ENCODE results near the gene ST7. TPM values are rescaled to one million over a fixed set of nuclear protein-coding genes. Genes with fewer than 3 reads are reported as not detected.

The ST7 gene
- total RNA-seq, 1 donor from 2014 or later: 8.3 TPM

- ChIA-PET CTCF (no interaction called here), POLR2A (interaction anchor here (1.0 kb wide), 1 partner anchor 10 kb away, joined by 6 read pairs; no protein-coding TSS in a partner anchor)
- no peak overlapping the region for H3K4me3 Mint-ChIP-seq
- H3K36me3 Mint-ChIP-seq (ENCODE audit: low read depth): no peaks in the 10 kb centered on the region
- no peak for ATAC-seq (ENCODE audit: low read depth)
- no peak for DNase-seq
- intact Hi-C loops (cut with micrococcal nuclease): no loop called here
- no peaks in the 10 kb centered on the region for H3K9me3 Mint-ChIP-seq
- no peak for TF ChIP-seq CTCF (IDR thresholded peaks at IDR 0.05)
- no peaks in the 10 kb centered on the region for H3K27me3 Mint-ChIP-seq
- H3K27ac Mint-ChIP-seq: no peak overlapping the region
- no peaks in the 10 kb centered on the region for H3K4me1 Mint-ChIP-seq
Measured at GRCh38 chr7:116999311-116999710, 46.0 kb downstream of the ST7 start.

- no peak for TF ChIP-seq CTCF (IDR thresholded peaks at IDR 0.05)
- Mint-ChIP-seq H3K4me3 (no peak overlapping the region), H3K4me1 (no peaks in the 10 kb centered on the region), H3K9me3 (no peaks in the 10 kb centered on the region), H3K36me3 (ENCODE audit: low read depth) (no peaks in the 10 kb centered on the region), H3K27me3 (no peaks in the 10 kb centered on the region), H3K27ac (no peak overlapping the region)
- ChIA-PET CTCF (no interaction called here), POLR2A (no interaction called here)
- ATAC-seq (ENCODE audit: low read depth): no peak
- intact Hi-C loops (cut with micrococcal nuclease): loop anchor here (1.0 kb wide), 1 partner anchor 11 kb away; no protein-coding TSS in a partner anchor
- DNase-seq: no peak
Measured at GRCh38 chr7:117001283-117001682, 48.0 kb downstream of the ST7 start.

- ATAC-seq (ENCODE audit: low read depth) (no peak), DNase-seq (no peak)
- TF ChIP-seq CTCF (IDR thresholded peaks at IDR 0.05): no peak
- Mint-ChIP-seq H3K9me3 (no peaks in the 10 kb centered on the region), H3K27ac (no peak overlapping the region), H3K4me3 (no peak overlapping the region), H3K36me3 (ENCODE audit: low read depth) (no peaks in the 10 kb centered on the region), H3K27me3 (no peaks in the 10 kb centered on the region), H3K4me1 (peaks cover 16% of the 10 kb centered on the region)
- CTCF ChIA-PET: no interaction called here
- POLR2A ChIA-PET: no interaction called here
- intact Hi-C loops (cut with micrococcal nuclease): no loop called here
Measured at GRCh38 chr7:117004899-117005298, 51.6 kb downstream of the ST7 start.

GRCh38 chr7:117005449-117005848 is 52.1 kb downstream of the ST7 start:
- ChIA-PET CTCF (interaction anchor here (0.6 to 1.5 kb wide), 2 partner anchors 18 to 109 kb away, joined by 3 to 6 read pairs; no protein-coding TSS in a partner anchor), POLR2A (no interaction called here)
- Mint-ChIP-seq H3K27me3 (peaks cover 3% of the 10 kb centered on the region), H3K27ac (no peak overlapping the region), H3K36me3 (ENCODE audit: low read depth) (no peaks in the 10 kb centered on the region), H3K4me1 (peaks cover 21% of the 10 kb centered on the region), H3K9me3 (no peaks in the 10 kb centered on the region), H3K4me3 (no peak overlapping the region)
- DNase-seq (no peak), ATAC-seq (ENCODE audit: low read depth) (no peak)
- no peak for TF ChIP-seq CTCF (IDR thresholded peaks at IDR 0.05)
- intact Hi-C loops (cut with micrococcal nuclease): no loop called here

GRCh38 chr7:117006907-117007684 is 53.8 kb downstream of the ST7 start:
- intact Hi-C loops (cut with micrococcal nuclease): no loop called here
- ChIA-PET POLR2A (no interaction called here), CTCF (interaction anchor here (0.7 to 2.3 kb wide), 3 partner anchors 19 to 121 kb away, joined by 3 to 7 read pairs (median 4); no protein-coding TSS in a partner anchor)
- Mint-ChIP-seq H3K36me3 (ENCODE audit: low read depth) (no peaks in the 10 kb centered on the region), H3K4me1 (peaks cover 38% of the 10 kb centered on the region), H3K9me3 (no peaks in the 10 kb centered on the region), H3K4me3 (no peak overlapping the region), H3K27me3 (peaks cover 3% of the 10 kb centered on the region), H3K27ac (no peak overlapping the region)
- ATAC-seq (ENCODE audit: low read depth) (no peak), DNase-seq (no peak)
- TF ChIP-seq CTCF (IDR thresholded peaks at IDR 0.05): no peak
